Hematopoietic multipotent progenitor cell treated with erythropoietin and hydrocortisone succinate and interleukin-3 and kit ligand, for 4 days (in vitro differentiated cells): ENCODE measurements around the gene CCDC200.
"Not testable (repeated sequence)": the region's sequence is repeated elsewhere in the genome, so short reads cannot be mapped to it uniquely, and the experiment has no call there.

Experiments used
- DNase-seq: peaks from one replicate; pipeline ENCODE4 v3.0.0-alpha.2; 2015

The CCDC200 gene

DNA sequence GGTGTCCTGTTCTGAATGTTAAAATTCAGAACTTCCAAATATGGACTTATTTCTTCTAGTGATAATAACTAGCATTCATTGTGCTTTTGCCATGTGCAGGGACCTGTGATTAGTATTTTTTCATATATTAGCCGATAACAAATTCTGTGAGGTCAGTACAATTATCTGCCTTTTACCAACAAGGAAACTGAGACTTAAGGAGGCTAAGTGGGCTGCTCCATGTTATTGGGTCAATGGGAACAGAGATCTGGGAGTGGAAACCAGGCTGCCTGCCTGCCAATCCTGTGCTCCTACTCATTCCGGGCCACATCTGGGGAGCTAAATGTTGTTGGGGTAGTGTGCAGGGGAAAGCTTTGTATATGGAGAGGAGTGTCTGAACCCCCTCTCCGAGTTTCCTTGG lies 13.1 kb downstream of the CCDC200 start:
- DNase-seq, result no peak

DNA sequence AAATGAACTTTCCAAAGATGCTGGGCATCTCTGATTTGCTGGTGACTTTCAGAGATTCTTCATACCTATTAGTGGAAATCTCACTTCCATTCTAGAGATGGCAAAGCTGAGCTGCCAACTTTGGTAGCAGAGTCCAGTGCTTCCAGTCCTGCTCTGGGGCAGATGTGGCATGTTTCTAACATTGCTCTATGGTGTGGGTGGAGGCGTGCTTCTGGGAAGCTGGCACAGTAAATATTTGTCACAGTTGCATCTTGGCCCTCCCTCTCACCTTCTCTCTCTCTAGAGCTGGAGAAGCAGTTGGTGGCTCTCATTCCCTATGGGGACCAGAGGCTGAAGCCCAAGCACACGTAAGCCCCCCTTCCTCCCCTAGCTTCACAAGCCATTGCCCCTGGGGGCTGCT lies 14.9 kb downstream of the CCDC200 start:
- no peak for DNase-seq

GRCh38 chr17:43212641-43213490 lies 15.6 kb downstream of the CCDC200 start:
- DNase-seq, result peak; percentile 54

DNA sequence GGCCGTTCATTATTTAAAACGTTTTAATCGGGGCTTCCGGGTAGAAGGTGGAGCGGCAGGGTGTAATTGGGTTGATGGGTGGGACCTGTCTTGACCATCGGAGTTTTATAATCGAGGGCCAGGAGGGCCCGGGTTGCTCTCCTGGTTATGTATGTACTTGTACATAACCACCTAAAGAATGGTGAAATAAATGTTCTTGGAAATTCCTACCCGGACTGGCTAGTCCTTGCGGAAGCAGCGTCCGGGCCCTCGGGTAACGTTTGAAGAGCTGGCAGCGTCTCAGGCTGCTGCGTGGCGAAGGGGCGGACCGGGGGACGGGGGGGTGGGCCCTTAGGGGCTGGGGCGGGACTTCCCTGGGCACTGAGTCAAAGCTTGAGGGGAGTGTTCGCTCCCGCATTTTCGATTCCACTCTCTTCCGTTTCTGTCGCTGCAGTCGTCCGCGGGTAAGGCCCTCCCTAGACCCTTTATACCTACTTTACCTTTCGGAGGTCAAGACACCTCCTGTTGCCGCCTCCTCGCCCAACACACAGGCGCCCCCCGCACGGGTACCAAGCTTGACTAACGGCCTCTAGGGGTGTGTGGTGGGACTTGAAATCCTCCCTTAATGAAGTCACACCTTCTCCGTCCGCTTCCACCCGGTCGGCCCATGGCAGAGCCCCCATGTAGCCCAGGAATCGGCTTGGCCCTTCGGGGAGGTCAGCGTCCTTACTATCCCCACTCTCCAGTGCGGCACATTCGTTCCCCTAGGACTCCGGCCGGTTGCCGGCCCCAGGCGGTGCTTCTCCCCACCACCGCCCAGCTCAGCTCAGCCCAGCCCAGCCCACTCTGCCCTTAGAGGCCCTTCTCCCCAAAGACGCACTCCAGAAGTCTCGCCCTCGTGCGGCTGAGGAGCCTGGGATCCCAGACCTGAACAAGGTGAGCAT lies 16.7 kb downstream of the CCDC200 start, which contains the start of gene TMEM106A:
TMEM106A (plus strand) TSS at position 396 of the 923 bp plus-strand sequence. CDS start 1,167 bp downstream, outside the sequence.
- DNase-seq, result peak; percentile 93

DNA sequence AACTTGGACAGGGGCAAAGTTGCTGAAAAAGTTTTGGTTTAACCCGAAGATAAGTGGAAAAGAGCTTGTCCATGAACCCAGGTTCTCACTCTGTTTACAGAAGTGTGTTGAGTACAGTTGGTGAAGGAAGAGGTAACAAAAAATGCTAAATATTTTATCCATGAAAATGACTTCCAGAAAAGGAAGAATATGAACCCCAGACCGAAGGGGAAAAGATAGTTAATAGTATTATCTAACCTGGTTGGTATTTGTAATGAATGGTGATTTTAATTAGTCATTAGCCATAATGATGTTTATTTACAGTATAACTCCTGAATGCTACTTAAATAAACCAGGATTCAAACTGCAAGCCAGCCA lies 17.3 kb downstream of the CCDC200 start:
- no peak for DNase-seq

- no peak for DNase-seq
Observed at GRCh38 chr17:43210576-43210975, 17.8 kb downstream of the CCDC200 start.

- not testable (repeated sequence) for DNase-seq
Observed at GRCh38 chr17:43203013-43203412, 25.4 kb downstream of the CCDC200 start.

GRCh38 chr17:43200127-43200526 lies 28.3 kb downstream of the CCDC200 start:
- DNase-seq, result peak; percentile 22

DNA sequence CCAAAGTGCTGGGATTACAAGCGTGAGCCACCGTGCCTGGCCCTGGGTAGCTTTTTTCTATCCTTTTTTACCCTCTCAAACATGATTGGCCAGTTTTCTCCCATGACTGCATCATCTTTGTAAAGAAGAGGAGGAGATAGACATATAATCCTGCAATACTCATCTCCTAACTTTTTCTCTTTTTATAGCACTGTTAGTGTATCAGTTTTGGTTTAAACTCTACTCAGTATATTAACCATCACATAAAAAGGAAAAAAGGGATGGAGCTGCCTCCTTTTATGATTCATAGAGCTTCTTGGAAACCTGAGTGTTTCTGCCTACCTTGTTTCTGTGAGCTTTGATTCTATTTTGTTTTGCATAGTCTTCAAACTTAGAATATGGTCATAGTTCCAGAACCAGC lies 28.8 kb downstream of the CCDC200 start:
- DNase-seq, result no peak

DNA sequence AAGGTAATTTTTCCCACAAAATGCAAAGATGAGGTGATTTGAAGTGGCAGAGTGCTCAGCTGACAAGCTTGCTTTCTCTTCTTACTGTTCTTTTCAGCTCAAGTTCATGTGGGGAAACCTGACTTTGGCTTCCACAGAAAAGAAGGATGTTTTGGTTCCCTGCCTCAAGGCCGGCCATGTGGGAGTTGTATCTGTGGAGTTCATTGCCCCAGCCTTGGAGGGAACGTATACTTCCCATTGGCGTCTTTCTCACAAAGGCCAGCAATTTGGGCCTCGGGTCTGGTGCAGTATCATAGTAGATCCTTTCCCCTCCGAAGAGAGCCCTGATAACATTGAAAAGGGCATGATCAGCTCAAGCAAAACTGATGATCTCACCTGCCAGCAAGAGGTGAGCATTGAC lies 35.2 kb downstream of the CCDC200 start:
- DNase-seq, result no peak

DNA sequence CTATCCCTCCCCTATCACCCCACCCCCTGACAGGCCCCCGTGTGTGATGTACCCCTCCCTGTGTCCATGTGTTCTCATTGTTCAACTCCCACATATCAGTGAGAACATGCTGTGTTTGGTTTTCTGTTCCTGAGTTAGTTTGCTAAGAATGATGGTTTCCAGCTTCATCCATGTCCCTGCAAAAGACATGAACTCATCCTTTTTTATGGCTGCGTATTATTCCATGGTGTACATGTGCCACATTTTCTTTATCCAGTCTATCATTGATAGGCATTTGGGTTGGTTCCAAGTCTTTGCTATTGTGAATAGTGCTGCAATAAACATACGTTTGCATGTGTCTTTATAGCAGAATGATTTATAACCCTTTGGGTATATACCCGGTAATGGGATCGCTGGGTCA lies 41.8 kb downstream of the CCDC200 start:
- DNase-seq, result not testable (repeated sequence)

DNA sequence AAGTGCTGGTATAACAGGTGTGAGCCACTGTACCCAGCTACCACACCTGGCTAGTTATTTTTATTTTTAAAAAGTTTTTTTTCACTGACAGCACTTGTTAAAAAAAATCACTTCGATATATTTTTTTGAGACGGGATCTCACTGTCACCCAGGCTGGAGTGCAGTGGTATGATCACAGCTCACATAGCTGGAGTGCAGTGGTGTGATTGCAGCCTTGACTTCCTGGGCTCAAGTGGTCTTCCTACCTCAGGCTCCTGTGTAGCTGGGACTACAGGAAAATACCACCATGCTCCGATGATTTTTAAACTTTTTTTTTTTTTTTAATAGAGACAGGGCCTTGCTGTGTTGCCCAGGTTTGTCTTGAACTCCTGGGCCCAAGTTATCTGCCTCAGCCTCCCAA lies 44.5 kb downstream of the CCDC200 start:
- DNase-seq, result no peak

GRCh38 chr17:43176119-43176570 lies 52.3 kb downstream of the CCDC200 start:
- DNase-seq, result no peak

- no peak for DNase-seq
Observed at GRCh38 chr17:43175213-43176118, 53.0 kb downstream of the CCDC200 start.

DNA sequence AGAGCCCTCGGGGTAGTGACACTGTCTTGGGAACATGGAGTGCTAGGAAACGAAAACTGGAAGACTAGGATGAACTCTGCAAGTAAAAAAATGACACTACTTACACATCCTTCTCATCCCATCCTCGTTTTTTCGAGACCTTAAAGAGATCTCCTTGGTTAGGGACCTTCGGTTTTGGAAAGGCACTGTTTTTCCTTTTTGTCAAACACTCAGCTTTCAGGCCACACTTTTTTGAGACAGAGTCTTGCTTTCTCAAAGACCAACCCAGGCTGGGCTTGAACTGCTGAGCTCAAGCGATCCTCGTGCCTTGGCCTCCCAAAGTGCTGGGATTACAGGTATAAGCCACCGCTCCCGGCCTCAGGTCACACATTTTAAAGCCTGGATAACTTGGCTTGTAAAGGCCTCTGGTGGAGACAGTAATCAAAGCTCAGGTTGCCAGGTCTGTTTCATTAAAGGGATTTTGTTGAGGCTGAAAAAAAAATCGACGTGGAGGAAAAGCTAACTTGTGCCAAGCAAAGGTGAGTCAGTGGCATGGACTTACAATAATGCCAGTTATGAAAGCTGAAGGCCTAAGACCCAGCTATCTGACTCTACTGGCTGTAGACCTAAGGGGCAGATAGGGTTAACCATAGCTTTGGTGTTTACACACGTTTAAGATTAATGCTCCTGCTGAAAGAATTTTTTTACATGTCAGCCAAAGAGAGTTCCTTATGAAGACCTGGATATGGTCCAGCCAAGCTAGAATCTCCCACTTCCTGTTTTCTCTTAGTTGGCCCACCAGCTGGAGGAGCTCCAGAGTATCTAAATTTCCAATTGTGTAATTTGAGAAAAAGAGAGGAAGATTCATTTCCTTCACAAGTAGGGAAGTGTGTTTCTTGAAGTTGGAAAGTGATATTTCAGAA lies 56.6 kb downstream of the CCDC200 start:
- DNase-seq, result peak; percentile 83
